Stimulated activated CD8-positive, alpha-beta memory T cell treated with anti-CD3 and anti-CD28 coated beads, Interleukin-7, amount 100 ng/mL, for 48 hours (primary cell): ENCODE data around the gene IGF2BP1.
"Not testable (repeated sequence)": the region's sequence is repeated elsewhere in the genome, so short reads cannot be mapped to it uniquely, and the experiment has no call there.

Source experiments
- DNase-seq, 2 donors: peaks; one replicate each; pipeline ENCODE4 v3.0.0-alpha.2; 2020; ENCODE audit warnings: low read depth in 1 of 2; ENCODE audit errors: extremely low read depth in 1 of 2

Gene IGF2BP1

DNA sequence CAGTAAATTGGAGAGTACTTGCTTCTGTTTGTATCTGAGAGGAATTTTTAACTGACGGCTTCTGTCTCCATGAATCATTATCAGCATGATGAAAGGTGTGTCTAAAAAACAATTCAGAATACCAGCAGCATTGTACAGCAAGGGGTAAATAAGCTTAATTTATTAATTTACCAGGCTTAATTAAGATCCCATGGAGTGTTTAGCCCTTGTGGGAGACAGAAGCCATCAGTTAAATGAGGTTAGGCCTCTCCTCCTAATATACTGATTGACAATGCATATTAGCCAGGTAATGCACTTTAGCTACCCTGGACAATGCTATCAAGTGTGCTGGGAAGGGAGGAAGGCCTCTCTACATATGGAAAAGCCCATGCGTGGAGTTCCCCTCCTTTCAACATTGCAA, 53.4 kb downstream of the IGF2BP1 start:
- no peak for DNase-seq

DNA sequence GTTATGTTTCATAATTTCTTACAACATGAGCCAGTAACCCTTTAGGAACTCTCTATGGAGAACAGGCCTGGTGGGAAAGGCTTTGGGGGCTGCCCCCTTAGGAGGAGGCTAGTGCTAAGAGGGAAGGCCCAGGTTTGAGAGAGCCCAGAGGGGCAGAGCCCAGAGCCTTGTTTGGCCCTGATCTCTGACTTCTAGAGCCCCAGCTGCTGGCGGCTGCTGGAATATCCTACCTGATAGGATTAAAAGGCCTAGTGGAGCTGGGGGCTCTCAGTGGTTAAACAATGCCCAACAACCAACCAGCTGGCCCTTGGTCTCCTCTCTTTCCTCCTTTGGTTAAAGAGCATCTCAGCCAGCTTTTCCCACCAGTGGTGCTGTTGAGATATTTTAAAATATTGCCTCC, 54.1 kb downstream of the IGF2BP1 start:
- no peak for DNase-seq

DNA sequence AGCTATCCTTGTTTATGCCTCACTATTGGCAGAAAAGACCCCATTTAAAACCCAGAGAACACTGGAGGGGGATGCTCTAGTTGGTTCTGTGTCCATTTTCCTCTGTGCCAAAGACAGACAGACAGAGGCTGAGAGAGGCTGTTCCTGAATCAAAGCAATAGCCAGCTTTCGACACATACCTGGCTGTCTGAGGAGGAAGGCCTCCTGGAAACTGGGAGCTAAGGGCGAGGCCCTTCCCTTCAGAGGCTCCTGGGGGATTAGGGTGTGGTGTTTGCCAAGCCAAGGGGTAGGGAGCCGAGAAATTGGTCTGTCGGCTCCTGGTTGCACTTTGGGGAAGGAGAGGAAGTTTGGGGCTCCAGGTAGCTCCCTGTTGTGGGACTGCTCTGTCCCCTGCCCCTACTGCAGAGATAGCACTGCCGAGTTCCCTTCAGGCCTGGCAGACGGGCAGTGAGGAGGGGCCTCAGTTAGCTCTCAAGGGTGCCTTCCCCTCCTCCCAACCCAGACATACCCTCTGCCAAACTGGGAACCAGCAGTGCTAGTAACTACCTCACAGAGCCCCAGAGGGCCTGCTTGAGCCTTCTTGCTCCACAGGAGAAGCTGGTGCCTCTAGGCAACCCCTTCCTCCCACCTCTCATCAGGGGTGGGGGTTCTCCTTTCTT, 56.1 kb downstream of the IGF2BP1 start:
- no peak for DNase-seq

DNA sequence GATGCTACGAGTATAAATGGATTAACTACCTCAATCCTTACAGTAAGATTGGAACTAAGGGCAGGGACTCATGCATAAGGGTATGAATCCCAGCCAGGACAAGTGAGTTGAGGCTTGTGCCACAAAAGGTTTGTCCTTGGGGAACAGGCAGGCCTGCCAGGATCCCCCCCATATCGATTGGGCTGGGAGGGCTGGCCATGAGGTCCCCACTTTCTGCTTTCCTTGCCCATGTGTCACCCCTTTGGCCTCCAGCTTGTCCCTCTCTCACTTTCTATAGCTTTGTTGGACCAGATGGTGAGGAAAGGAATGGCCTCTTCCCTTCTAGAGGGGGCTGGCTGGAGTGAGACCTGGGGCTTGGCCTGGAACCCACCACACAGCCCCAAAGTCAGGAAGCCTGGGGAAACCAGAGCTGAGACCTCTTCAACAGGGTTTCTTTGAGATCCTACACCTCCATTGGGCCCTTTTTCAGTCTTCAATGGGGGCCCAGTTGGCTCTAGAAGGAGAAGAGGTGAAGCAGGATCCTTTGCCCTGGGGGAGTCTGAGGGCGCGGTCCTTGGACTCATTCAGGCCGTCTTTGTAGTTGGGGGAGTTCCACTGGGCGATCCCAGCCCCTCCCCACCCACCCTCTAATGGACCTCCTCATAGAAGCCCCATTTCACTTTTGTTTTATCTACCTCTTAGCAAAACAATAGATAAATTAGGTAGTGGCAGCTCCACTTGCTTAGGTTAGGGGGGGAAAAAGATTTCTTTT, 57.3 kb downstream of the IGF2BP1 start:
- DNase-seq, result no peak

DNA sequence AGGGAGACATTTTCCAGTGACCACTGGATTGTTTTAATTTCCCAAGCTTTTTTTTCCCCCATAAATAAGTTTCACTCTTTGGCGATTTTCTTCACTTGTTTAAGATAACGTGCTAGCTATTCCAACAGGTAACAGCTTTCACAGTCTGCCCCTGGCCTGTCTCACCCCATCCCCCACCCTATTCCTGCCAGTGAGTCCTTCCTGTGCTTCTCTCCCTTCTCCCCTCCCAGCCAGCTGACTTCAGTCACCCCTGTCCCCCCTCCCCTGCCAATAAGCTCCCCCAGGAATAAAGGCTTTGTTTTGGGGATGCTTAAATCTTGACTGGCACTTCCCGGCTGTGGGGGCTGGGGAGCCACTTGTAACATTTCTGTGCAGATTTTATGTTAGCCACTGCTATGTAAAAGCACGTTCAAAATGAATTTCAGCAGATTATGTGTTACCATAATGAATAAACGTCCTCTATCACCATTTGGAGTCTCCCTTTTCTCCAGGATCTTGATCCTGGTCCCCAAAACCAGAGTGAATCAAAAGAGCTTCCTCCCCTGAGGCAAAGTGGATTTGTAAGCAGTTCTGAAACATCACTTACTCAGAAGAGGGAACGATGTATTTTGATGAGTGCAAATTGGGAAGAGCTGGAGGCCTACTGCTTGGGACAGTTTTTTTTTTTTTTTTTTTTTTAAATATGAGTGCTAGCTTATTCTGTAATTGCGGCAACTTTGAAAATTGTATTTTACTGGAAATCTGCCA, 58.2 kb downstream of the IGF2BP1 start:
- no peak for DNase-seq

DNA sequence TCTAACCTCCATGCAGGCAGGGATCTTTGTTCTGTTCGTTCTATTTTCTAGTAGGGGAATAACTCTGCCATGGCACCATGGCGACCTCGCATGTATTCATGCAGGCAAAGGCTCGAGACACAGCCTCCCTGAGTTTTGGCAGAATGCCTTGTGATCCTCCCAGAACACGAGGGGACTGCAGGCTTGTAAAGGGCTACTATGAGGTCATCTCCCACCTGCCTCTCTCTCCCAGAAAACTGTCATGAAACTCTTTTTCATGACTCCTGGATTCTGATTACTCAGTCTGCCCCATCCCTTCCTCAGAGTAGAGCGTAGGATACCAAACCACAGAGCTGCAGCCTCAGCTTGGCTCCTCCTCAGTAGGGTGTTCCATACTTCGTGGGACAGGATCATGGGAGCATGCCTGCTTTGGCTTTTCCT, 64.3 kb downstream of the IGF2BP1 start:
- no peak for DNase-seq

DNA sequence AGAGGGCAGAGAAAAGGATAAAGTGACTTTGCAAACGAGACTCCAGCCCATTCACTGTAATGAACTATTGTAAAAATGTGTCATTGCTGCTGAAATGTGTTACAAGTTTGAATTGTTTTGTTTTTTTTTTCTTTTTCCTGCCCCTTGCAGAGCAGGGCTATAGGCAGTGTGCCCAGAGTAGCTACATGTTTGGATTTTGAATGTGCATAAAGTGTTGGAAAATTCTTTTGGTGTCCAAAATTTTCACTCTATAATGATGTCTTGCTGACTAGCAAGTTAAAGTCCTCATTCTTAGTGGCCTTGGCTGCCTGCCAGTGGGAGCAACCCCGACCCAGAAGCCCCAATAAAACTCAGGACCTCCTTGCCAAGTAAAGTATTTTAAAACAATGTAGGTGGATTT, 66.5 kb downstream of the IGF2BP1 start:
- DNase-seq, result no peak

DNA sequence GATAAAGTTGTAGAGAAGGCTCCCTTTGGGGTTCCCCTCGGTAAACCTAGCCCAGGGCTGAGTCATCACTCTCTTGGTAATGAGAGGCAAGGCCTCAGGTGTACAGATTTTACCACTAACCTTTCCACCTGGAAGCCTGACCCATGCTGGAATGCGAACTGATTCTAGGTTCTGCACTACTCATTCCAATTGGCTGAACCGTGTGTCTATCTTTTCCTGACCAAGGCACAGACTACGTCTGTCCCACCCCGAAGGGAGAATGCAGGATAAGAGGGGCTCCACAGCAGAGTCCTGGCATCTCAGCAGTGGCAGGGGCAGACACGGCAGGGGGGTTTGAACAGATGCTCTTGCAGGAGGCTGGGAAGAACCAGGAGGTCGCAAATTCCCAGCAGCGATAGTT, 70.0 kb downstream of the IGF2BP1 start:
- DNase-seq, result no peak

DNA sequence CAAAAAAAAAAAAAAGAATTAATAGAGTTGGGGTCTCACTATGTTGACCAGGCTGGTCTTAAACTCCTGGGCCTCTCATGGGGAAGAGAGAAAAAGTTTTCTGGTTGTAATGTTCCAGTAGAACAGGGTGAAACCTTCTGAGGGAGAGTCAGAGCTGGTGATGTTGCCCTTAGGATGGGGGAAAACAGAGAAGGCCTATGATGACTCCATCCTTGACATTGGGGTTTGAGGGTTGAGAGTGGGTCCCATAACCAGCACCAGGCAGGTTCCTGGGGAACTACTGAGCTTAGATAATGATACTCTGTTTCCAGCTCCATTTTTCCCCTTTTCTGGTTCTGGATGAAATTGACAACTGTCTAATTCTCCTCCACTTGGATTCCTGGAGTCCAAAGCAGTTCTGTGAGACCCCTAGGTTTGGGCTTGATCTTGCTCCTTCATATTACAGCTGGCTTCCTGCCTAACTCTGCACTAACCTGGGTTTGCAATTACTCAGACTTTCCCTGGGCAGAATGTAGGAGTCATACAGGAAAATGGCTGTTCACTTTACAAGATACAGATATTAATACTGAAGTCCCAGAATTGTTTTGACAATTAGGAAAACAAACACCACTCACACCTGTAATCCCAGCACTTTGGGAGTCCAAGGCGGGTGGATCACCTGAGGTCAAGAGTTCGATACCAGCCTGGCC, 72.5 kb downstream of the IGF2BP1 start:
- no peak for DNase-seq

DNA sequence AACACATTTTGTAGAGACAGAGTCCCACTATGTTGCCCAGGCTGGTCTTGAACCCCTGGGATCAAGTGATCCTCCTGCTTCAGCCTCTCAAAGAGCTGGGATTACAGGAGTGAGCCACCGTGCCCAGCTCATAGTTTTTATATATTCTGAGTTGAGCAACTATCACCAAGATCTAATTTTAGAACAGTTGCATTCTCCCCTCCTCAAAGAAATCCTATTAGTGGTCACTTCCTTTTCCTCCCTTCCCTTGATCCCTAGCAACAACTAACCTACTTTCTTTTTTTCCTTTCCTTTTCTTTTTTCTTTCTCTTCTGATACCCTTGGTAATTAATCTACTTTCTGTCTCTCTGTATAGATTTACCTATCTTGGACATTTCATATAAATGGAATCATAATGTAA, 73.9 kb downstream of the IGF2BP1 start:
- no peak for DNase-seq

DNA sequence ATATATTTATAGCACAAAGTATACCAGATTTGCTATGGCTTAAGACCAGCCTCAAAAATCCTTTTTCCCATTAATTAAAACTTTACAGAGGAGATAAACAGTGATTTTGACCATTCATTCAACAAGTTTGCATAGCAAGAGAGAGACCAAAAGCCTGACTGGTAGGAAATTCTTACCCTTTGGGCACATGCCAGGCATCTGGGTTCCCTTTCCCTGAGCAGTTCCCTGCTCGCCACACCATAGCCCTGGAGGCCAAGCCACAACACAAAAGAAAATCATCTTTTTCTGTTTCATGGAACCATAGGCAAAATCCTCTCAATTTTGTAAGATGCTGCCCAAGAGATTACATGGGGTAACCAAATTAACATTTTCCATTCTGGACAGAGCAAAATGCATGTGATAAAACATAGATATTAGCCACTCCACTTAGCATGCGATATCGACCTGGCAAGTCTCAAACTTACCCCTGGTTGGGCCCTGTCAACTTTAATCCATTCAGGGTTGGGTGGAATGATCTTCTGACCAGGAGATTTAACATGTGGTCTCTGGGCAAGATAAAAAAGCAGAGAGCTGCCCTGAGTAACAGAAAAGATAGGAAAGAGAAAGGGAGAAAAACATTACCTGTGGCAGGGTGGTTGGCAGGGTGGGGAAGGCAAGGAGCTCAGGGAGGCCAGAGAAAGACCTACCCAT, 77.8 kb downstream of the IGF2BP1 start:
- DNase-seq, result no peak

DNA sequence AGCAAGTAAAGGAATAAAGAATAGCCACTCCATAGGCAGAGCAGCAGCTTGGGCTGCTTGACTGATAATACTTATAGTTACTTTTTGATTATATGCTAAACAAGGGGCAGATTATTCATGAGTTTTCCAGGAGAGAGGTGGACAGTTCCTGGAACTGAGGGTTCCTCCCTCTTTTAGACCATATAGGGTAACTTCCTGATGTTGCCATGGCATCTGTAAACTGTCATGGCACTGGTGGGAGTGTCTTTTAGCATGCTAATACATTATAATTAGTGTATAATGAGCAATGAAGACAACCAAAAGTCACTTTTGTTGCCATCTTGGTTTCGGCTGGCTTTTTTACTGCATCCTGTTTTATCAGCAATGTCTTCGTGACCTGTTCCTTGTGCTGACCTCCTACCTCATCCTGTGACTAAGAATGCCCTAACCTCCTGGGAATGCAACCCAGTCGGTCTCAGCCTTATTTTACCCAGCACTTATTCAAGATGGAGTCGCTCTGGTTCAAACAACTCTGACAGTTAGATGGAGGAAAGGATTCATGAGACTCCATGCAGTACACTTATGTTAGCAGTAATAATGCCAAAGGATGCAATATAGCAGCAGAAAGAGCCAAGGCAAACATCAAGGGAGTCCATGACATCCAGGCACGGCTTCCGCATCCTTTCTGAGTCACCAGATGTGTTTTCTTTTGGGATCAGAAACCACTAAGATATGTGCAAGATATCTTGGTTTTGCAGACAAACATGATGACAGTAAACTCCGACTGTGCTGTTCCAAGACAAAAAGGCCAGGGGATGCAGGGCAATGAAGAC, 79.6 kb downstream of the IGF2BP1 start:
- no peak for DNase-seq

DNA sequence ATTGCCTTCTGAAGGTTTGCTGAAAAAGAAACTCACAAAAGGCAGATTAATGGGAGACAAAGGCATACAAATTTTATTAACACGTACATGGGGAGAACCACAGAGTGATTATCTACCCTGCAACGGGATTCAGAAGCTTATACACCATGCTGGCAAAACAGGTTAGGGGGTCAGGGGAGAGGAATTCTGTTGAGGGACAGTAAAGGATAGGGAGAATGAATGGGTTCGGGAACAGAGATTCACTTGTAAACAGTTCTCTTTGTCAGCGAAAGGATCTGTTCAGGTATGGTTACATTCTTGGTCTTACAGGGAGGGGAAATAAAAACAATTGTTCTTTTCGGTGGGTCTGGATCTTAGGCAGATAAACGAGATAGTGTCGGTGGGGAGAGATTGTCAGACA, 81.1 kb downstream of the IGF2BP1 start:
- no peak for DNase-seq

DNA sequence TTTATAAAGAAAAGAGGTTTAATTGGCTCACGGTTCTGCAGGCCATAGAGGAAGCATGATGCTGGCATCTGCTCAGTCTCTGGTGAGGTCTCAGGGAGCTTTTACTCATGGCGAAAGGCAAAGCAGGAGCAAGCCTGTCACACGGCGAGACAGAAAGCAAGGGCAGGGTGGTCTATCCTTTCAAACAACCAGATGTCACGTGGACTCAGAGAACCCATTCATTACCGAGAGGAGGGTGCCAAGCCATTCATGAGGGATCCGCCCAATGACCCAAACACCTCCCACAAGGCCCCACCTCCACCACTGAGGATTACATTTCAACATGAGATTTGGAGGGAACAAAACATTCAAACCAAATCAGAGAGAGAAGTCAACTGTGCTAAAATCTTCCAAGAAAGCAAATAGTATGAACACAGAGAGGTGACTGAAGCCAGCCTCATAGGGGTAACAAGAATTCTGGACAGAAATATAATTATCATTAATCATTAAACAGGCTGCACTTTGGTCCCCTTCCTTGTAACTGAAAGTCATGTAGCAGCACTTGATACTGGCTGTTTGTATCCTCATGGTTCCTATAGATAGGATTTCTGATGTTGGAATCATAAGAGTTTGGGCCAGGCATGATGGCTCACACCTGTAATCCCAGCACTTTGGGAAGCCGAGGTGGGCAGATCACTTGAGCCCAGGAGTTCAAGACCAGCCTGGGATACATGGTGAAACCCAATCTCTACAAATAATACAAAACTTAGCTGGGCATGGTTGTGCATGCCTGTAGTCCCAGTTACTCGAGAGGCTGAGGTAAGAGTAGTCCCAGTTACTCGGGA, 82.9 kb downstream of the IGF2BP1 start:
- DNase-seq, result no peak

DNA sequence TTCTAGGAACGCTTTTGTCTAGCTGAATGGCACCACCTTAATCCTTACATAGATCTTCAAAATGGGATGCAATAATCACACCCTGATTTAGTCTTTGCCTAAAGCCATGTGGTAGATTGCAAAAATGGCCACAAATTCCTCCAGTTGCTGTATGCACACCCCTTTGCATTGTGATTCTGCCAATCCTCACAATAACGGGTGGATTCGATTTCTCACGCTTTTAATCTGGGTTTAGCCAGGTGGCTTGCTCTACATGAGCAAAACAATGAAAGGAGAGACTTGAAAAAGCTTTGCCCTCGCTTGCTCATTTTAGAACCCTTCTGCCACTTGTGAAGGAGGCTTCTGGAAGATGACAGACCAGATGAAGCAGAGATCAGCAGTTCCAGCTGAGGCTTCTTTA, 85.0 kb downstream of the IGF2BP1 start:
- DNase-seq, result no peak

DNA sequence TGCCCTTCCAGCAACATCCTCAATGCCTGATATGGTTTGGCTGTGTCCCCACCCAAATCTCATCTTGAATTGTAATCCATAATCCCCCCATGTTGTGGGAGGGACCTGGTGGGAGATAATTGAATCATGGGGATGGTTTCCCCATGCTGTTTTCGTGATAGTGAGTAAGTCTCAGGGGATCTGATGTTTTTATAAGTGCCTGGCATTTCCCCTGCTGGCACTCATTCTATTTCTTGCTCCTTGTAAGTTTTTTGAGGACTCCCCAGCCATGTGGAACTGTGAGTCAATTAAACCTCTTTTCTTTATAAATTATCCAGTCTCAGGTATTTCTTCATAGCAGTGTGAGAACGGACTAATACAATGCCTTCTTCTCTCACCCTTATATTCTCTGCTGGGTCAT, 87.9 kb downstream of the IGF2BP1 start:
- not testable (repeated sequence) for DNase-seq

DNA sequence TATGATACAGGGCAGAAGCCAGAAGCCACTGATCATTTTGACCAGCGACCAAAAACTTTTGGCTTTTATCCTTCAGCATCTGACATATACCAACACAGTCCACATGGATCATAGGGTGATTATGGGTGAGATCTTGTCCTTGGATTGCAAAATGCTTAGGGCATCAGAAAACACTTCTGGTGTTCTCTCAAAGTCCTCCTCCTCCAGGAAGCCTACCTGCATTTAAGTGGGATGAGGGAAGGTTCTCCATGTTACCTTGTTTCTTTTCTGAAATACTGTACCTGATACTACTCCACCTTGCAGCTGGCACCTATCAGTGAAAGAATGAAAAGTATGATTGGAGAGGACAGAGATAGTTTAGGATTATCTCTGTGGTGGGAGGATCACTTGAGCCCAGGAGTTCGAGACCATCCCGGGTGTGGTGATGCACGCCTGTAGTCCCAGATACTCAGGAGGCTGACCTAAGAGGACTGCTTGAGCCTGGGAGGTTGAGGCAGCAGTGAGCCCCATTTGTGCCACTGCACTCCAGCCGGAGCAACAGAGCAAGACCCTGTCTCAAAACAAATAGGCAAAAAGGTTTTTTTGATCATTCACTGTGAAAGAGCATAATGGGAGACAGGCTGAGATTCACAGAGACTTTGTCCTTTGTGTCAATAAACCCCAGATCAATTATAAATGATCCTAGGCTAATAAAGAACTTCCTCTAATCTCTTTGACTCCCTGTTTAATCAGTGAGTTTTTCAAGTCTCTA, 88.6 kb downstream of the IGF2BP1 start:
- DNase-seq, result no peak

DNA sequence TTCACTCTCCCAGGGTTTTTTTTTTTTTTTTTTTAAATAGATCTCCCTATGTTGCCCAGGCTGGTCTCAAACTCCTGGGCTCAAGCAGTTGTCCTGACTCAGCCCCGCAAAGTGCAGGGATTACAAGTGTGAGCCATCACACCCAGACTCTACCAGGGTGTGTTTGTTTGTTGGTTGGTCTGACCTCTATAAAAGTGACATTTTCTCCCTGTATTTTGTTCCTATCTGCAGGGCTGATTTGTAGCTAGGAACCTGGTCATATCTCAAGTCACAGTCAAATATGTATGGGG, 89.1 kb downstream of the IGF2BP1 start:
- no peak for DNase-seq

DNA sequence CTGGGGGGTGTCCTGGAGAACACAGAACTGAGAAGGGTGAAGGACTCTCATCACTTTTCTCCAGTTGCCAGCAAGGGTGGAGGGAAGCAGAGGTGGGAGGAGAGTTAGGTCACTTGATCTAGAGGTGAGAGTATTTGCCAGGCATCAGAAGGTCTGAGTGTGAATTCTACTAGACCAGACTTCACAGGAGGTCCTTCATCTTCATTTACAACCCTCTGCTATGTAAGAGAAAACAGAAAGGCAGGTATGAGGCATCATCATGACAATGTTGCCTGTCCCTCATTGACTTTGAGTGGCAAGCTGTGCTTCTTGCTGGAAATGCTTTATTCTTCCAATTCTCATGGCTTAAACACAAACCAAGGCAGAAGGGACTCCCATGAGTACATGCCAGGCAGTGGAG, 89.5 kb downstream of the IGF2BP1 start:
- no peak for DNase-seq
